Femur (tissue), 1 donor: ENCODE results near the gene GRAMD2A.
A peak's percentile ranks its signal among the peaks of the same experiment; 100 is the strongest.

Experiments
- DNase-seq: peaks from one replicate; pipeline ENCODE4 v3.0.0-alpha.2; 2017

The GRAMD2A gene

DNA sequence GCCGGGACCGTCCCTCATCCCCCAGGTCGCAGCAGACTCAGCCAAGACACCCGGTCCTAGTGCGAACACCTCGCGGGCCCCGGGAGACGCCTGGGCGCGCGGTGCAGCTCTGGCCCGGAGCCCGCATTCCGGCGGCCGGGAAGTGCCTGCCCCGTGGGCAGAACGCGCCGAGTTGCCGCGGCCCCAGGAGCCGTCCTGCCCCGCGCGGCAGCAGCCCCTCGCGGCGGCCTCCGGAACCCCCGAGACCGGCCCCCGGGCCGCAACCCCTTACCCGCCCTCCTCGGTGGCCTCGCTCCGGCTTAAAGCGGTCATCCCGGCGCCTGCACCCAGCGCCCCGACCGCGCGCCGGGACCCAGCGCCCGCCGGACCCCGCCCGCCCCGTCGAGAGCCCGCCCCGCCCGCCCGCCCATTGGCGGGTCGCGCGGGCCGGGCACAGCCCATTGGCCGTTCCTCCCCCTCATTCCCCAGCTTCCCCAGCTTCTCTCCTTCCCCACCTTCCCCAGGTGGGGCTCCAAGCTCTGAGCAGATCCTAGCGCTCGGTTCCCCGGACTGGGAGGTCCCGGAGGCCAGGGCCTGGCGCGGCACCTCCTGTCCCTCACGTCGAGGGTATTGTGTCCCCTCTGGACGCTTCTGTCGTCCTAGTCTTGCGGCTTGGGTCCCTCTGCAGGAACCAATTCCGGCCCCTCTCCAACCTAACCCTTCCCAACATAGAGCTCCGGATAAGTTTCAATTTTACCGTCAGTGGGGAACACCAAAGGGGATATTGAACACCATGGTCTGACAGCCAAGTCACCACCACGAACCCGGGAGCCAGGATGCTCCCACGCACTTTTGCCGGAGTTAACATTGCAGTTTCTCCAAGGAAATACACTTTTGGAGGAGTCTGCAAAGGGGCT, at the start of gene GRAMD2A:
Gene GRAMD2A, minus strand, starts transcription at position 328 of the 896 bp plus-strand sequence.
- peak; percentile 53 for DNase-seq

GRCh38 chr15:72242775-72243370, 45.3 kb upstream of the GRAMD2A start:
- DNase-seq: no peak

DNA sequence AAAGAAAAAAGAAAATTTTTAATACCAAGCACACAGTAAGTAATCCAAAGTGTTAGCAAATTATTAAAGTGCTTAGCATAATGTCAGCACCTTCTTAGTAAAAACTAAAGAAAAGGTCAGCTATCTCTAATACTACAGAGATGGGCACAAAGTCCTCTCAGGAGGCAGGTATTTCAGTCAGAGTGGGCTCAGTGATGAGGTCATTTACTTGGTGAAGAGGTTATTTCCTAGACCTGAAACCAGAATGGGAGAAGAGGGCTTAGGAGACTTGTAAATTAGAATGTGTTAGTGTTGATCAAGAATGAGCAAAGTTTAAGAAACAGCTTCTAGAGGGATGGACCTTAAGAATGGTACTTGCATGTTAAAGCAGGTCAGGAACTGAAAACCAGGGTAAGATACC, 42.1 kb upstream of the GRAMD2A start:
- no peak for DNase-seq

GRCh38 chr15:72238586-72238985, 41.0 kb upstream of the GRAMD2A start:
- no peak for DNase-seq

- DNase-seq: no peak
Measured at GRCh38 chr15:72237853-72238224, 40.3 kb upstream of the GRAMD2A start.

- peak; percentile 66 for DNase-seq
Measured at GRCh38 chr15:72237029-72237852, 39.7 kb upstream of the GRAMD2A start.

GRCh38 chr15:72236381-72237003, 38.9 kb upstream of the GRAMD2A start:
- DNase-seq: no peak

GRCh38 chr15:72235298-72235697, 37.7 kb upstream of the GRAMD2A start:
- no peak for DNase-seq

DNA sequence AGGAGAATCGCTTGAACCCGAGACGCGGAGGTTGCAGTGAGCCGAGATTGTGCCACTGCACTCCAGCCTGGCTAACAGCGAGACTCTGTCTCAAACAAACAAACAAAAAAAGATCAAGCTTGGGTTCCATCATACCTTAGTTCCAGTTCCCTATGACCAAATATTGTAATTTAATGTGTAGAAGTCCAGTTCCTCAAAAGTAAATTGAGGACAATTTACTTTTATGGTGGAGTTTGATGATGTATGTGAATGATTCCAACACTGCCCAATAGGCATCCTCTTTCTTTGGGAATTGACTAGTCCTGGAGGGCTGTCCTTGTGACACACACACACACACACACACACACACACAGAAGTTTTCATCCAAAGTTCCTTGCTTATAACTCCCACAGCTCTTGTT, 36.2 kb upstream of the GRAMD2A start:
- no peak for DNase-seq

DNA sequence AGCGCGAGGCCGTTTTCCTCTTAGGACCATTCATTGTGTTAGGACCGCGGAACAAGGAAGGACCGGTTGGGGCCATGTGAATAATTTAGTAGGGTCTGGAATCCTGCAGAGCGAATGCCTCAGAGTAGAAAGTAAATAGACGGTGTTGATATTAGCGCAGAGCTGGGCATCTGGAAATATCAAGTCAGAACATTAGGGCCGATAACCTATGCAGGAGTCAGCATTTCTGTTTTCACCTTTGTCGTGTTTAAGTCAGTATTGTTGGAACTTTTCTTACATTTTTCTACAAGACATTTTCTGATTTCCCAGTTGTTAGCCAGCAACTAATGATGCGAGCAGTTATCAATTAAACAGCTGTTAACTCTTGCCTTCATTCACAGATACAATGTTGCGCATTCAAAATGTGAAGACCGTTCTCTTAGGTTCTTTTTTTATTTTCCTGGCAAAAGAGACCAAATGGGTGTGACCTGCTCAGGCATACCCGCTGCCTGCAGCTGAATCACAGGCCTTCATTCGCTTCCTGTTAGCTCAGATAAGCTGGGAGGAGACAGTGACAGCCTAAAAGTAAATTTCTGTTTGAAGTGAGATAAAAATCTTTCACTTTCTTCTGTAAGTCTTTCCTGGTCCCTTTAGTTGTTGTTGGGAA, 34.4 kb upstream of the GRAMD2A start:
- DNase-seq: peak; percentile 37

- peak; percentile 94 for DNase-seq
Measured at GRCh38 chr15:72231066-72231832, 33.7 kb upstream of the GRAMD2A start, which contains the start of gene PKM. Gene PKM, minus strand, starts transcription at chr15:72231190. Its CDS starts 12,093 bp downstream, at chr15:72219097.

GRCh38 chr15:72230197-72231065, 32.8 kb upstream of the GRAMD2A start:
- peak; percentile 95 for DNase-seq

DNA sequence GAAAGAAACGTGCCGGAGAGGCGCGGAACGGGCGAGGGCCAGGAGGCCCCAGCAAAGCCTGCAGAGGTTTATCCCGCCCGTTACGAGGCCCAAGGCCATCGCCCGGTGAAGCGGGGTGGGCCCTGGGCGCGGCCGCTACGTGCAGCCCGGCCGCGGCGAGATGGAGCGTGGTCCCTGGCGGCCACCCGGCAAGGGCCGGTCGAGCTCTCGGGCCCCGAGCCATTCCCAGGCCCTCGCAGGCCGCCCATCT, 32.3 kb upstream of the GRAMD2A start:
- DNase-seq: no peak

DNA sequence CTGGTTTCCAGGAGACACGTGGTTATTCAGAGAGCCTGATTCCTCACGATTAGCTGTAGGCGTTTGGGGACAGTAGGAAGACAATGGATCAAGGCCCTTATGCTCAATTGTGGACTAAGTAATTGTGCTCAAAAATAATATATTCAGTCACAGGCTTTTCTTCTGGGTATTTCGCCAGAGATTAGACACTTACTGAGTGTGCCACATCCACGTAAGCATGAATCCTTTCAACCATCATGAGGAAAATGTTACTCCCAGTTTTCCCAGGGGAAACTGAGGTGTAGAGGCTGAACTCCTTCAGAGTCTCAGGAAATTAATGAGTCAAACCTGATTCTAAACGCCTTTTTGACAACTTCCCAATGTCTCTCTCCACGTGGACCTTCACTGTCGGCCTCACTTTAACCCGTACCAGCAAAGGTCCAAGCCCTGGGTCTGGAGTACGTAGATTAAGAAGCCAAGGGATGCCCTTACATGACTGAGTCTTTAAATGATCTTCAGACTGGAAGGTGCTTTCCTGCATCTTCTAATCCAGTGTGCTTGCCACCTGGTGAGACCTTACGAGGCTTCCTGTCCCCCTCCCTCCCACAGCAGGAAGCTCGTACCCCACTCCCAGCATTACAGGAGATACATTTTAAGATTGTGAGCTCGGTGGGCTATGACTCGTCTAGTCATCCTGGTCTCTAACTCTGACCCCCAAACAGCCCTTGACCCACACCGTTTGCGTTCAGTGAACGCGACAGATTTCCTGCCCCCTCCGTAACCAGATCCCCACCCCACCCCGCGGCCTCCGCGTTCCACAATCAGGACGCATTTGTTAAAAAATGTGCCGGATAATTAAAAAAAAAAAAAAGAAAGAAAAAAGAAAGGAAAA, 31.7 kb upstream of the GRAMD2A start:
- peak; percentile 44 for DNase-seq

DNA sequence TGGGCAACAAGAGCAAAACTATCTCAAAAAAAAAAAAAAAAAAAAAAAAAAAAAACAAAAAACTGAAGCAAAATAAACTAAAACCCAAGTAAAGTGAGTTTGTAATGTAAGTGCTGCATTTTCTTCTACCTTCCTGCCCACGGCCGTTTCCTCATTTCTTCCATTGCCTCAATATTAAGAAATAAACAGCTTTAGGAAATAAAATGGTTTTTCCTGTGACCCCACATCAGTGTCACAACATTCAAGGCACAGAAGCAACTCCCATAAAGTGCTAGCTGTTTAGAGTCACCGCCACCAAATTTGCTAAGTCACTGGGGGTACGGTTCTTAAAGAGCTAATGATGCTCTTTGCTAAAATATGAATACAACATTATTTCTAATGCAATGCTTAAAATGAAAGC, 30.1 kb upstream of the GRAMD2A start:
- no peak for DNase-seq

- no peak for DNase-seq
Measured at GRCh38 chr15:72227192-72227586, 29.6 kb upstream of the GRAMD2A start.

- DNase-seq: no peak
Measured at GRCh38 chr15:72223278-72223677, 25.7 kb upstream of the GRAMD2A start.

GRCh38 chr15:72222393-72222792, 24.8 kb upstream of the GRAMD2A start:
- DNase-seq: peak; percentile 49

GRCh38 chr15:72220687-72221086, 23.1 kb upstream of the GRAMD2A start:
- no peak for DNase-seq

- no peak for DNase-seq
Measured at GRCh38 chr15:72217216-72217615, 19.6 kb upstream of the GRAMD2A start.
